GM12891 (cell line): ENCODE results near the gene TLL1.

ENCODE experiments used
- PAX5 ChIP-seq: IDR thresholded peaks from 2 replicates; pipeline ENCODE4 v1.6.1; 2011; ENCODE audit warnings: low read length, moderate library complexity, mild to moderate bottlenecking; ENCODE audit not compliant: insufficient read depth, severe bottlenecking
- POLR2A ChIP-seq: IDR thresholded peaks from 2 replicates; pipeline ENCODE4 v1.6.1; 2011; ENCODE audit warnings: low read depth, low read length, control low read depth
- POLR2AphosphoS5 ChIP-seq: IDR thresholded peaks from 2 replicates; pipeline ENCODE4 v1.6.1; 2011; ENCODE audit warnings: low read depth, low read length, control low read depth
- POU2F2 ChIP-seq: IDR thresholded peaks from 2 replicates; pipeline ENCODE4 v1.6.1; 2011; ENCODE audit warnings: low read depth, mild to moderate bottlenecking, control low read depth, low read length, moderate library complexity
- SPI1 ChIP-seq: IDR thresholded peaks from 2 replicates; pipeline ENCODE4 v1.6.1; 2011; ENCODE audit warnings: low read depth, low read length, control low read depth
- TAF1 ChIP-seq: IDR thresholded peaks from 2 replicates; pipeline ENCODE4 v1.6.1; 2011; ENCODE audit warnings: low read depth, low read length, control low read depth

GRCh38 chr4:166078955-166079354 lies 205.9 kb downstream of the TLL1 start:
- TF ChIP-seq POLR2AphosphoS5 (no peak), POLR2A (no peak), TAF1 (no peak), SPI1 (no peak), POU2F2 (no peak), PAX5 (no peak)
